HepG2 (cell line): Measurements from ENCODE around the gene DUSP16. TPM values are rescaled to one million over a fixed set of nuclear protein-coding genes. Genes with fewer than 3 reads are reported as not detected.

Experiments
- BORCS8-MEF2B ChIP-seq: sonication (generic); formaldehyde crosslinking; IDR thresholded peaks from 2 replicates; pipeline ENCODE4 v1.8.0; 2022; ENCODE audit warnings: mild to moderate bottlenecking, missing genetic modification reagents
- CC2D1A ChIP-seq: sonication (generic); formaldehyde crosslinking; IDR thresholded peaks from 2 replicates; pipeline ENCODE4 v1.8.1; 2023; ENCODE audit warnings: mild to moderate bottlenecking, missing genetic modification reagents
- FOSL2 ChIP-seq: sonication (generic); formaldehyde crosslinking; IDR thresholded peaks from 2 replicates; pipeline ENCODE4 v1.4.0; 2020; ENCODE audit warnings: missing genetic modification reagents
- HNF4G ChIP-seq, 2 experiments: sonication (generic) in 1 of 2; formaldehyde crosslinking in 1 of 2; IDR thresholded peaks; 2 replicates each; pipeline versions ENCODE4 v1.4.0 to v1.6.1; 2011 to 2020; ENCODE audit warnings: borderline replicate concordance in 2 of 2, low read depth in 2 of 2, mild to moderate bottlenecking in 2 of 2, low read length in 1 of 2, missing genetic modification reagents in 1 of 2, moderate library complexity in 1 of 2
- REL ChIP-seq: sonication (generic); formaldehyde crosslinking; conservative IDR thresholded peaks from 2 replicates; pipeline ENCODE4 v1.8.0; 2022; ENCODE audit warnings: mild to moderate bottlenecking, missing genetic modification reagents, moderate library complexity
- SMYD3 ChIP-seq: sonication (generic); formaldehyde crosslinking; IDR thresholded peaks from 2 replicates; pipeline ENCODE4 v1.8.1; 2023; ENCODE audit warnings: mild to moderate bottlenecking, missing genetic modification reagents
- SP2 ChIP-seq: sonication (generic); formaldehyde crosslinking; IDR thresholded peaks from 2 replicates; pipeline ENCODE4 v1.5.1; 2020; ENCODE audit warnings: mild to moderate bottlenecking, missing genetic modification reagents
- TBX3 ChIP-seq: fragments of 450-650 bp; IDR thresholded peaks from 2 replicates; pipeline ENCODE4 v1.6.1; 2017; ENCODE audit warnings: antibody characterized with exemption, mild to moderate bottlenecking, inconsistent platforms, borderline replicate concordance
- ZNF124 ChIP-seq: sonication (generic); formaldehyde crosslinking; IDR thresholded peaks from 2 replicates; pipeline ENCODE4 v1.4.0; 2020; ENCODE audit warnings: missing genetic modification reagents
- ZNF143 ChIP-seq: sonication (generic); formaldehyde crosslinking; IDR thresholded peaks from 2 replicates; pipeline ENCODE4 v1.4.0; 2020; ENCODE audit warnings: missing genetic modification reagents
- ZNF329 ChIP-seq: sonication (generic); formaldehyde crosslinking; IDR thresholded peaks from 2 replicates; pipeline ENCODE4 v1.9.0; 2021; ENCODE audit warnings: low read depth, mild to moderate bottlenecking, missing genetic modification reagents
- ZNF446 ChIP-seq: sonication (generic); formaldehyde crosslinking; IDR thresholded peaks from 2 replicates; pipeline ENCODE4 v1.5.0; 2020; ENCODE audit warnings: mild to moderate bottlenecking, missing genetic modification reagents
- ZNF460 ChIP-seq: sonication (generic); formaldehyde crosslinking; IDR thresholded peaks from 2 replicates; pipeline ENCODE4 v1.5.1; 2020; ENCODE audit warnings: missing genetic modification reagents, mild to moderate bottlenecking, borderline replicate concordance
- ZNF558 ChIP-seq: sonication (generic); formaldehyde crosslinking; IDR thresholded peaks from 2 replicates; pipeline ENCODE4 v1.9.0; 2022; ENCODE audit warnings: mild to moderate bottlenecking, missing genetic modification reagents, borderline replicate concordance
- ZNF720 ChIP-seq: sonication (generic); formaldehyde crosslinking; IDR thresholded peaks from 2 replicates; pipeline ENCODE4 v1.4.0; 2020; ENCODE audit warnings: missing genetic modification reagents
- ZNF737 ChIP-seq: sonication (generic); formaldehyde crosslinking; IDR thresholded peaks from 2 replicates; pipeline ENCODE4 v1.5.0; 2020; ENCODE audit warnings: missing genetic modification reagents, mild to moderate bottlenecking, borderline replicate concordance
- polyA plus RNA-seq, 8 experiments: library from polyadenylated mRNA; depleted of rRNA in 3 of 8; stranded (reverse) in 7 of 8; unstranded in 1 of 8; fragments of >200 nt; fragmentation: Illumina TruSeq in 4 of 8; extraction: Trizol in 4 of 8; gene quantifications; 2 replicates each; pipeline versions ENCODE4 v1.2.1 to v1.2.3, GENCODE V29; 2011 to 2016; ENCODE audit warnings: low read depth in 4 of 8, missing spikeins in 1 of 8, mixed read lengths in 1 of 8; ENCODE audit not compliant: insufficient read depth in 1 of 8
- total RNA-seq, 5 experiments: library from RNA; depleted of rRNA; stranded (reverse); fragments of >200 nt; fragmentation: Illumina TruSeq; extraction: Trizol; gene quantifications; 2 replicates each; pipeline ENCODE4 v1.2.3, GENCODE V29; 2016; ENCODE audit warnings: low read depth in 1 of 5
- TF ChIP-seq, protein P1 (sequence below): sonication (generic); formaldehyde crosslinking; IDR thresholded peaks from 2 replicates; pipeline ENCODE4 v1.4.0; 2020; ENCODE audit warnings: missing genetic modification reagents
- TF ChIP-seq, protein P2 (sequence below), 2 experiments: fragments of 450-650 bp in 1 of 2; sonication (generic) in 1 of 2; formaldehyde crosslinking; IDR thresholded peaks; 2 replicates each; pipeline versions ENCODE4 v1.5.0 to v1.8.0; 2020 to 2022; ENCODE audit warnings: mild to moderate bottlenecking in 1 of 2, missing genetic modification reagents in 1 of 2
- TF ChIP-seq, protein P3 (sequence below): sonication (generic); formaldehyde crosslinking; IDR thresholded peaks from 2 replicates; pipeline ENCODE4 v1.5.0; 2020; ENCODE audit warnings: mild to moderate bottlenecking, missing genetic modification reagents

The DUSP16 gene
- total and polyA plus RNA-seq, 2 of the 13 experiments (the other 11 are each of a cell fraction or from before 2014, with no cell fraction given): 45.7 to 46.6 TPM

DNA sequence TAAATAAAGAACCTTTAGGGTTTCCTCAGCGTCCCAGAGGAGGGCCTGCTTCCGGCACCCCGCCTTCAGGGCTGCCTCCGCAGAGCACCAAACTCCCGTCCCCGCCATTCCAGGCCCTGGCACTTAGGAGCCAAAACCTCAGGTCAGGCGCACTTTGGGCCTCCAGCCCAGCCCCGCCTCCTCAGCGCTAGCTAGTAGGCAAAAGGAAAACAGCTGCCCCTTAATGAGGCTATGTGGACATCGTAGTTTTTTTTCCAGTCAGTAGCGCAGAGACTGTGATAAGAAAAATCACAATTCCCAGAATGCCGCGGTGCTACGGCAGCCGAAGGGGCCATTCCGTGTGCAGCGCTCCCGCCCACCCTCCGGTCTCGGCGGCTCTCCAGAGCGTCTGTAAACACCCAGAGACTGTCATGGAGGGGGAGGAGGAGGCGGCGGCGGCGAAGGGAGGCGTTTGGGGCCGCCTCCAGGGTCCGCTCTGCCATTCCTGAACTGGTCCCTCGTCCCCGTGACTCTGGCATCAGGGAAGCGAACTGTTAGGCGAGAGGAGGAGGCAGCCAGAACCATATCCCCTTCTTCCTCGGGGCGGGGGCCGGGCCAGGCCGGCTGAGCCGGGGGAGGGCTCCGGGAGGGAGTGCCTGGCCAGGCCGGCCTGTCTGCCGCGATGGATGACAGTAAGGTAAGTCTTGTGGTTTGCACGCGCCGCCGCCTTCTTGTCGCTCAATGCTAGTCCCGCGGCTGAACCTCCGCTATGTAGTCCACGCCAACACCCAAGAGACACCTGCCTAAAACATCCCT lies 49.0 kb upstream of the DUSP16 start, which contains the start of gene CREBL2 (continued):
- TF ChIP-seq, protein P1, sequence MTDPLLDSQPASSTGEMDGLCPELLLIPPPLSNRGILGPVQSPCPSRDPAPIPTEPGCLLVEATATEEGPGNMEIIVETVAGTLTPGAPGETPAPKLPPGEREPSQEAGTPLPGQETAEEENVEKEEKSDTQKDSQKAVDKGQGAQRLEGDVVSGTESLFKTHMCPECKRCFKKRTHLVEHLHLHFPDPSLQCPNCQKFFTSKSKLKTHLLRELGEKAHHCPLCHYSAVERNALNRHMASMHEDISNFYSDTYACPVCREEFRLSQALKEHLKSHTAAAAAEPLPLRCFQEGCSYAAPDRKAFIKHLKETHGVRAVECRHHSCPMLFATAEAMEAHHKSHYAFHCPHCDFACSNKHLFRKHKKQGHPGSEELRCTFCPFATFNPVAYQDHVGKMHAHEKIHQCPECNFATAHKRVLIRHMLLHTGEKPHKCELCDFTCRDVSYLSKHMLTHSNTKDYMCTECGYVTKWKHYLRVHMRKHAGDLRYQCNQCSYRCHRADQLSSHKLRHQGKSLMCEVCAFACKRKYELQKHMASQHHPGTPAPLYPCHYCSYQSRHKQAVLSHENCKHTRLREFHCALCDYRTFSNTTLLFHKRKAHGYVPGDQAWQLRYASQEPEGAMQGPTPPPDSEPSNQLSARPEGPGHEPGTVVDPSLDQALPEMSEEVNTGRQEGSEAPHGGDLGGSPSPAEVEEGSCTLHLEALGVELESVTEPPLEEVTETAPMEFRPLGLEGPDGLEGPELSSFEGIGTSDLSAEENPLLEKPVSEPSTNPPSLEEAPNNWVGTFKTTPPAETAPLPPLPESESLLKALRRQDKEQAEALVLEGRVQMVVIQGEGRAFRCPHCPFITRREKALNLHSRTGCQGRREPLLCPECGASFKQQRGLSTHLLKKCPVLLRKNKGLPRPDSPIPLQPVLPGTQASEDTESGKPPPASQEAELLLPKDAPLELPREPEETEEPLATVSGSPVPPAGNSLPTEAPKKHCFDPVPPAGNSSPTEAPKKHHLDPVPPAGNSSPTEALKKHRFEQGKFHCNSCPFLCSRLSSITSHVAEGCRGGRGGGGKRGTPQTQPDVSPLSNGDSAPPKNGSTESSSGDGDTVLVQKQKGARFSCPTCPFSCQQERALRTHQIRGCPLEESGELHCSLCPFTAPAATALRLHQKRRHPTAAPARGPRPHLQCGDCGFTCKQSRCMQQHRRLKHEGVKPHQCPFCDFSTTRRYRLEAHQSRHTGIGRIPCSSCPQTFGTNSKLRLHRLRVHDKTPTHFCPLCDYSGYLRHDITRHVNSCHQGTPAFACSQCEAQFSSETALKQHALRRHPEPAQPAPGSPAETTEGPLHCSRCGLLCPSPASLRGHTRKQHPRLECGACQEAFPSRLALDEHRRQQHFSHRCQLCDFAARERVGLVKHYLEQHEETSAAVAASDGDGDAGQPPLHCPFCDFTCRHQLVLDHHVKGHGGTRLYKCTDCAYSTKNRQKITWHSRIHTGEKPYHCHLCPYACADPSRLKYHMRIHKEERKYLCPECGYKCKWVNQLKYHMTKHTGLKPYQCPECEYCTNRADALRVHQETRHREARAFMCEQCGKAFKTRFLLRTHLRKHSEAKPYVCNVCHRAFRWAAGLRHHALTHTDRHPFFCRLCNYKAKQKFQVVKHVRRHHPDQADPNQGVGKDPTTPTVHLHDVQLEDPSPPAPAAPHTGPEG: no peak
- TF ChIP-seq CC2D1A (0 out of 2 replicates have a peak, but pooled peaks have one; percentile 68), ZNF446 (CRISPR knock-in tag) (no peak; the same call in 1 of the 2 replicates), ZNF720 (CRISPR knock-in tag) (0 out of 2 replicates have a peak, but pooled peaks have one; percentile 33), ZNF124 (CRISPR knock-in tag) (peak; percentile 52), ZNF460 (peak; percentile 73; the same call in 1 of the 2 replicates), ZNF329 (CRISPR knock-in tag) (no peak), ZNF737 (CRISPR knock-in tag) (no peak), REL (peak; percentile 79; the same call in 1 of the 2 replicates), SMYD3 (CRISPR knock-in tag) (peak; percentile 55; the same call in 1 of the 2 replicates), HNF4G (IDR thresholded peaks at IDR 0.05; ENCODE audit: borderline replicate concordance, low read depth, low read length) (0 out of 2 replicates have a peak, but pooled peaks have one; percentile 12), HNF4G (CRISPR knock-in tag; IDR thresholded peaks at IDR 0.05; ENCODE audit: borderline replicate concordance, low read depth) (no peak), TBX3 (peak; percentile 57; the same call in 1 of the 2 replicates), SP2 (0 out of 2 replicates have a peak, but pooled peaks have one; percentile 45), FOSL2 (CRISPR knock-in tag) (peak; percentile 71), ZNF143 (CRISPR knock-in tag) (peak; percentile 98), BORCS8-MEF2B (CRISPR knock-in tag) (no peak; the same call in none of the 2 replicates), ZNF558 (CRISPR knock-in tag) (no peak; the same call in 1 of the 2 replicates)
- TF ChIP-seq, protein P2, sequence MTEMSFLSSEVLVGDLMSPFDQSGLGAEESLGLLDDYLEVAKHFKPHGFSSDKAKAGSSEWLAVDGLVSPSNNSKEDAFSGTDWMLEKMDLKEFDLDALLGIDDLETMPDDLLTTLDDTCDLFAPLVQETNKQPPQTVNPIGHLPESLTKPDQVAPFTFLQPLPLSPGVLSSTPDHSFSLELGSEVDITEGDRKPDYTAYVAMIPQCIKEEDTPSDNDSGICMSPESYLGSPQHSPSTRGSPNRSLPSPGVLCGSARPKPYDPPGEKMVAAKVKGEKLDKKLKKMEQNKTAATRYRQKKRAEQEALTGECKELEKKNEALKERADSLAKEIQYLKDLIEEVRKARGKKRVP (CRISPR knock-in tag; IDR thresholded peaks at IDR 0.05): peak in 1 of 2 experiments; percentile 57; a peak in 1 of 4 replicates
- TF ChIP-seq, protein P3, sequence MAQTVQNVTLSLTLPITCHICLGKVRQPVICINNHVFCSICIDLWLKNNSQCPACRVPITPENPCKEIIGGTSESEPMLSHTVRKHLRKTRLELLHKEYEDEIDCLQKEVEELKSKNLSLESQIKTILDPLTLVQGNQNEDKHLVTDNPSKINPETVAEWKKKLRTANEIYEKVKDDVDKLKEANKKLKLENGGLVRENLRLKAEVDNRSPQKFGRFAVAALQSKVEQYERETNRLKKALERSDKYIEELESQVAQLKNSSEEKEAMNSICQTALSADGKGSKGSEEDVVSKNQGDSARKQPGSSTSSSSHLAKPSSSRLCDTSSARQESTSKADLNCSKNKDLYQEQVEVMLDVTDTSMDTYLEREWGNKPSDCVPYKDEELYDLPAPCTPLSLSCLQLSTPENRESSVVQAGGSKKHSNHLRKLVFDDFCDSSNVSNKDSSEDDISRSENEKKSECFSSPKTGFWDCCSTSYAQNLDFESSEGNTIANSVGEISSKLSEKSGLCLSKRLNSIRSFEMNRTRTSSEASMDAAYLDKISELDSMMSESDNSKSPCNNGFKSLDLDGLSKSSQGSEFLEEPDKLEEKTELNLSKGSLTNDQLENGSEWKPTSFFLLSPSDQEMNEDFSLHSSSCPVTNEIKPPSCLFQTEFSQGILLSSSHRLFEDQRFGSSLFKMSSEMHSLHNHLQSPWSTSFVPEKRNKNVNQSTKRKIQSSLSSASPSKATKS (CRISPR knock-in tag): peak; percentile 74; the same call in 1 of the 2 replicates
